ENCODE measurements around the gene ATF6.

Gene ATF6

GRCh38 chr1:161993576-161993975 is 227.5 kb downstream of the ATF6 start:
- no peak overlapping the region for H3K4me3 ChIP-seq (ENCODE audit: low read depth, low read length)
- DNase-seq (ENCODE audit: low read depth) = no peak
- TF ChIP-seq, protein P1, sequence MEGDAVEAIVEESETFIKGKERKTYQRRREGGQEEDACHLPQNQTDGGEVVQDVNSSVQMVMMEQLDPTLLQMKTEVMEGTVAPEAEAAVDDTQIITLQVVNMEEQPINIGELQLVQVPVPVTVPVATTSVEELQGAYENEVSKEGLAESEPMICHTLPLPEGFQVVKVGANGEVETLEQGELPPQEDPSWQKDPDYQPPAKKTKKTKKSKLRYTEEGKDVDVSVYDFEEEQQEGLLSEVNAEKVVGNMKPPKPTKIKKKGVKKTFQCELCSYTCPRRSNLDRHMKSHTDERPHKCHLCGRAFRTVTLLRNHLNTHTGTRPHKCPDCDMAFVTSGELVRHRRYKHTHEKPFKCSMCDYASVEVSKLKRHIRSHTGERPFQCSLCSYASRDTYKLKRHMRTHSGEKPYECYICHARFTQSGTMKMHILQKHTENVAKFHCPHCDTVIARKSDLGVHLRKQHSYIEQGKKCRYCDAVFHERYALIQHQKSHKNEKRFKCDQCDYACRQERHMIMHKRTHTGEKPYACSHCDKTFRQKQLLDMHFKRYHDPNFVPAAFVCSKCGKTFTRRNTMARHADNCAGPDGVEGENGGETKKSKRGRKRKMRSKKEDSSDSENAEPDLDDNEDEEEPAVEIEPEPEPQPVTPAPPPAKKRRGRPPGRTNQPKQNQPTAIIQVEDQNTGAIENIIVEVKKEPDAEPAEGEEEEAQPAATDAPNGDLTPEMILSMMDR (IDR thresholded peaks at IDR 0.05; ENCODE audit: insufficient read depth, low read depth, low read length, missing control alignments) = no peak

- H3K4me3 ChIP-seq (ENCODE audit: low read depth, low read length) = no peak overlapping the region
- DNase-seq (ENCODE audit: low read depth) = no peak
- TF ChIP-seq, protein P1 (IDR thresholded peaks at IDR 0.05; ENCODE audit: insufficient read depth, low read depth, low read length, missing control alignments) = no peak
These were observed 228.1 kb downstream of the ATF6 start for GRCh38 chr1:161994175-161994668.

DNA sequence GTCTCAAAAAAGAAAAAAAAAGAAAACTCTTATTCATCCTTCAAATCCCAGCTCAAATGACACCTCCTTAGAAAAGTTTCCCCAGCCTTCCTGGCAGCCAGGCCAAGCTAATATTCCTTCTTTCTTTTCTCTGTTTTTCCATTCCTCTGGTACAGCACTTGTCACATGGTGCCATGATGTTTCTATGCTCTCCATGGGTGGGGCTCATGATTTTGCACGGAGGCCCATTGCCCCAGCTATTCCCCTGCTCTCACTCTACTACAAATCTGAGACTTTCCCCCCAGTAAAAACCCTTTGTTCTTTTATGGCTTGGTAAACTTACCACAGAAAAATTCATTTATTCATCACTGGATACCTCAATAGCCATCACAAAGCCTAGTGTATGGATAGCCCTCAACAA is 231.0 kb downstream of the ATF6 start:
- TF ChIP-seq, protein P1 (IDR thresholded peaks at IDR 0.05; ENCODE audit: insufficient read depth, low read depth, low read length, missing control alignments) = no peak
- no peak overlapping the region for H3K4me3 ChIP-seq (ENCODE audit: low read depth, low read length)
- no peak for DNase-seq (ENCODE audit: low read depth)

DNA sequence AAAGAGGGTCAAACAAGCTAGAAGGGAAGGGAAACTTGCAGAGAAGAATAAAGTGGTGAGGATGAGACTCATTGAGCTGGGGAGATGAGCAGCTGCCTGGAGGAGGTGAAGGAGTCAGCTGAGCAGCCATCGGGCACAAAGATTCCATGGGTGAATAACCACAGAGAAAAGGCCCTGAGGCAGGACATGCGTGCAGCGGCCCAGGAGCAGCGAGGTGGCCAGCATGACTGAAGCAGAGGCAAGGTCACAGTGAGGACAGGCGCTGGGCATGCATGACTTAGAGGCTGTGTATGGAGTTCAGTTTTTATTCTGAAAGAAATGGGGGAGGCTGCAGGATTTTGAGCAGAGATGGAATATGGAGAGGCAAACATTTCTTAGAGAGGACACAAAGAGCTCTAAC is 232.7 kb downstream of the ATF6 start:
- DNase-seq (ENCODE audit: low read depth) = no peak
- TF ChIP-seq, protein P1 (IDR thresholded peaks at IDR 0.05; ENCODE audit: insufficient read depth, low read depth, low read length, missing control alignments) = no peak

DNA sequence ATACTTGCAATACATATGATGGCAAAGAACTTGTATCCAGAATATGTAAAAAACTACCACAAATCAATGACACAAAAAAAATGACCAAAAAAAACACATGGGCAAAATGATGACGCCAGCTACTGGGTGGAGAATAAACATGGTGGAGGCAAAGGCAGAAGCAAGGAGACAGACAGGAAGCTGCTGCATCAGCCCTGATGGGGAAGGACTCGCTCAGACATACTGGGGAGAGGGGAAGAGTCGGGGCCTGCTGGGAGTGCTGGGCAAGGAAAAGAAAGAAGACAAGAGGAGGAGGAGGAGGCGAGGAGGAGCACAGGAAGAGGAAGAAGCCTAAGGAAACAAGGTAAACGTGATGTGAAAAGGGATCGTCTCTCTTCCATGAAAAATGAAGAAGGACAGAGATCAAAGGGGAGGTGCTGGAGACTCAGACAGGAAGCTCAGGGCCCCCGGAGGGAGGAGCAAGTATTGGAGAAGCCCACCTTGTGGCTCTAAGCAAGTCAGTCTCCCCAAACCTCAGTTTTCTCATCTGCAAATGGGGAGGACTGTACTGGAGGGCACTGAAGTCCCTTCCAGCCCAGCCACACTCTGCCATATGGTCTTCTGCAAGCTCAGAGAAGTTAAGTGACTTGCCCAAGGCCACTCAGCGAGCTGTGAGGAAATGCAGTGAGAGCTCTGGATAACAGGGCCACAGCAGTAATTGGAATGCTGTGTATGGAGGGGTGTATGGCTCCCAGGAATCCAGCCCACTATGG is 233.4 kb downstream of the ATF6 start:
- TF ChIP-seq, protein P1 (IDR thresholded peaks at IDR 0.05; ENCODE audit: insufficient read depth, low read depth, low read length, missing control alignments) = no peak
- DNase-seq (ENCODE audit: low read depth) = no peak

More for the DNA sequence above, 232.7 kb downstream of the ATF6 start:
- no peak overlapping the region for H3K4me3 ChIP-seq (ENCODE audit: low read depth, low read length)

GRCh38 chr1:162000053-162000420 is 233.9 kb downstream of the ATF6 start:
- TF ChIP-seq, protein P1 (IDR thresholded peaks at IDR 0.05; ENCODE audit: insufficient read depth, low read depth, low read length, missing control alignments) = no peak
- no peak for DNase-seq (ENCODE audit: low read depth)
- no peak overlapping the region for H3K4me3 ChIP-seq (ENCODE audit: low read depth, low read length)

More for the DNA sequence above, 233.4 kb downstream of the ATF6 start:
- H3K4me3 ChIP-seq (ENCODE audit: low read depth, low read length) = no peak overlapping the region
